Measurements from ENCODE around the gene TTC9B. TPM values are rescaled to one million over a fixed set of nuclear protein-coding genes. Genes with fewer than 3 reads are reported as not detected.

The TTC9B gene
- total RNA-seq, 1 donor from 2014 or later, result not detected

- peaks cover 8% of the 10 kb centered on the region for H3K36me3 Mint-ChIP-seq
- TF ChIP-seq, protein P1, sequence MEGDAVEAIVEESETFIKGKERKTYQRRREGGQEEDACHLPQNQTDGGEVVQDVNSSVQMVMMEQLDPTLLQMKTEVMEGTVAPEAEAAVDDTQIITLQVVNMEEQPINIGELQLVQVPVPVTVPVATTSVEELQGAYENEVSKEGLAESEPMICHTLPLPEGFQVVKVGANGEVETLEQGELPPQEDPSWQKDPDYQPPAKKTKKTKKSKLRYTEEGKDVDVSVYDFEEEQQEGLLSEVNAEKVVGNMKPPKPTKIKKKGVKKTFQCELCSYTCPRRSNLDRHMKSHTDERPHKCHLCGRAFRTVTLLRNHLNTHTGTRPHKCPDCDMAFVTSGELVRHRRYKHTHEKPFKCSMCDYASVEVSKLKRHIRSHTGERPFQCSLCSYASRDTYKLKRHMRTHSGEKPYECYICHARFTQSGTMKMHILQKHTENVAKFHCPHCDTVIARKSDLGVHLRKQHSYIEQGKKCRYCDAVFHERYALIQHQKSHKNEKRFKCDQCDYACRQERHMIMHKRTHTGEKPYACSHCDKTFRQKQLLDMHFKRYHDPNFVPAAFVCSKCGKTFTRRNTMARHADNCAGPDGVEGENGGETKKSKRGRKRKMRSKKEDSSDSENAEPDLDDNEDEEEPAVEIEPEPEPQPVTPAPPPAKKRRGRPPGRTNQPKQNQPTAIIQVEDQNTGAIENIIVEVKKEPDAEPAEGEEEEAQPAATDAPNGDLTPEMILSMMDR (IDR thresholded peaks at IDR 0.05), result no peak
- no peak for TF ChIP-seq EZH2phosphoT487 (IDR thresholded peaks at IDR 0.05)
- no peak for TF ChIP-seq EZH2 (IDR thresholded peaks at IDR 0.05)
- H3K9me3 ChIP-seq (ENCODE audit: low read depth), result no peaks in the 10 kb centered on the region
- H3K79me2 ChIP-seq (ENCODE audit: low read depth), result no peaks in the 10 kb centered on the region
- H3K4me1 ChIP-seq, result no peaks in the 10 kb centered on the region
- no peak overlapping the region for H3K4me2 ChIP-seq
- no peak overlapping the region for H3K4me3 Mint-ChIP-seq
- H3K9ac ChIP-seq, result no peak overlapping the region
- no peak overlapping the region for H3K4me3 ChIP-seq
- no peaks in the 10 kb centered on the region for H3K9me3 Mint-ChIP-seq
- H3K27ac ChIP-seq, result no peak overlapping the region
- peaks cover 12% of the 10 kb centered on the region for H3K4me1 Mint-ChIP-seq
- H3K27me3 ChIP-seq, result no peaks in the 10 kb centered on the region
- peaks cover 19% of the 10 kb centered on the region for H4K20me1 ChIP-seq (ENCODE audit: low read depth)
- H3K27me3 Mint-ChIP-seq (ENCODE audit: insufficient read depth, low read depth), result peaks cover 2% of the 10 kb centered on the region
- no peaks in the 10 kb centered on the region for H3F3A ChIP-seq (ENCODE audit: low read depth)
- H2AFZ ChIP-seq (replicated peaks), result no peak overlapping the region
- no peak overlapping the region for H3K27ac Mint-ChIP-seq
- H3K36me3 ChIP-seq, result no peaks in the 10 kb centered on the region
- no peak for DNase-seq (ENCODE audit: low spot score)
These were observed 24.3 kb upstream of the TTC9B start for GRCh38 chr19:40242480-40242879.

GRCh38 chr19:40241809-40242384 lies 23.7 kb upstream of the TTC9B start:
- Histone ChIP-seq H3F3A (ENCODE audit: low read depth) (no peaks in the 10 kb centered on the region), H3K36me3 (no peaks in the 10 kb centered on the region), H3K4me1 (no peaks in the 10 kb centered on the region), H3K79me2 (ENCODE audit: low read depth) (no peaks in the 10 kb centered on the region), H3K27me3 (no peaks in the 10 kb centered on the region), H3K4me2 (no peak overlapping the region), H3K9ac (no peak overlapping the region), H3K9me3 (ENCODE audit: low read depth) (no peaks in the 10 kb centered on the region), H3K4me3 (no peak overlapping the region), H3K27ac (no peak overlapping the region), H4K20me1 (ENCODE audit: low read depth) (peaks cover 19% of the 10 kb centered on the region), H2AFZ (replicated peaks) (no peak overlapping the region)
- H3K27me3 Mint-ChIP-seq (ENCODE audit: insufficient read depth, low read depth), result peaks cover 2% of the 10 kb centered on the region
- peaks cover 12% of the 10 kb centered on the region for H3K4me1 Mint-ChIP-seq
- H3K36me3 Mint-ChIP-seq, result peaks cover 11% of the 10 kb centered on the region
- no peak for TF ChIP-seq EZH2phosphoT487 (IDR thresholded peaks at IDR 0.05)
- TF ChIP-seq EZH2 (IDR thresholded peaks at IDR 0.05), result no peak
- TF ChIP-seq, protein P1 (IDR thresholded peaks at IDR 0.05), result no peak
- H3K27ac Mint-ChIP-seq, result no peak overlapping the region
- no peak for DNase-seq (ENCODE audit: low spot score)
- H3K4me3 Mint-ChIP-seq, result no peak overlapping the region
- no peaks in the 10 kb centered on the region for H3K9me3 Mint-ChIP-seq

- H3K27me3 ChIP-seq, result no peaks in the 10 kb centered on the region
- no peak overlapping the region for H3K4me2 ChIP-seq
- H3K27ac Mint-ChIP-seq, result no peak overlapping the region
- H3K36me3 ChIP-seq, result no peaks in the 10 kb centered on the region
- H3K27ac ChIP-seq, result no peak overlapping the region
- no peak for DNase-seq (ENCODE audit: low spot score)
- H3F3A ChIP-seq (ENCODE audit: low read depth), result no peaks in the 10 kb centered on the region
- H3K9me3 Mint-ChIP-seq, result no peaks in the 10 kb centered on the region
- TF ChIP-seq EZH2 (IDR thresholded peaks at IDR 0.05) (no peak), EZH2phosphoT487 (IDR thresholded peaks at IDR 0.05) (no peak)
- H3K9ac ChIP-seq, result no peak overlapping the region
- no peak overlapping the region for H3K4me3 Mint-ChIP-seq
- peaks cover 19% of the 10 kb centered on the region for H4K20me1 ChIP-seq (ENCODE audit: low read depth)
- H3K4me1 ChIP-seq, result no peaks in the 10 kb centered on the region
- H3K36me3 Mint-ChIP-seq, result peaks cover 12% of the 10 kb centered on the region
- no peaks in the 10 kb centered on the region for H3K79me2 ChIP-seq (ENCODE audit: low read depth)
- peaks cover 2% of the 10 kb centered on the region for H3K27me3 Mint-ChIP-seq (ENCODE audit: insufficient read depth, low read depth)
- no peaks in the 10 kb centered on the region for H3K9me3 ChIP-seq (ENCODE audit: low read depth)
- no peak overlapping the region for H2AFZ ChIP-seq (replicated peaks)
- H3K4me3 ChIP-seq, result no peak overlapping the region
- H3K4me1 Mint-ChIP-seq, result peaks cover 12% of the 10 kb centered on the region
These were observed 23.1 kb upstream of the TTC9B start for GRCh38 chr19:40241125-40241808.

GRCh38 chr19:40240332-40240731 lies 22.1 kb upstream of the TTC9B start:
- no peaks in the 10 kb centered on the region for H3K9me3 ChIP-seq (ENCODE audit: low read depth)
- H3K9ac ChIP-seq, result no peak overlapping the region
- Mint-ChIP-seq H3K9me3 (no peaks in the 10 kb centered on the region), H3K4me3 (no peak overlapping the region), H3K36me3 (peaks cover 12% of the 10 kb centered on the region), H3K27me3 (ENCODE audit: insufficient read depth, low read depth) (peaks cover 2% of the 10 kb centered on the region), H3K27ac (no peak overlapping the region), H3K4me1 (peaks cover 12% of the 10 kb centered on the region)
- H3K27ac ChIP-seq, result no peak overlapping the region
- H3F3A ChIP-seq (ENCODE audit: low read depth), result no peaks in the 10 kb centered on the region
- no peak overlapping the region for H3K4me3 ChIP-seq
- no peak for DNase-seq (ENCODE audit: low spot score)
- H4K20me1 ChIP-seq (ENCODE audit: low read depth), result peaks cover 14% of the 10 kb centered on the region
- H3K4me1 ChIP-seq, result no peaks in the 10 kb centered on the region
- H3K36me3 ChIP-seq, result no peaks in the 10 kb centered on the region
- H3K79me2 ChIP-seq (ENCODE audit: low read depth), result no peaks in the 10 kb centered on the region
- H3K27me3 ChIP-seq, result no peaks in the 10 kb centered on the region
- no peak overlapping the region for H2AFZ ChIP-seq (replicated peaks)
- no peak for TF ChIP-seq EZH2phosphoT487 (IDR thresholded peaks at IDR 0.05)
- no peak overlapping the region for H3K4me2 ChIP-seq

Data from neural progenitor cell (in vitro differentiated cells).